GM19328 (cell line): ENCODE results near the gene MRPS18A.

ENCODE experiments used
- ATAC-seq: cut with Tn5 transposase; IDR thresholded peaks from one replicate; pipeline ENCODE4 v1.9.1; 2021; ENCODE audit warnings: mild to moderate bottlenecking, moderate library complexity; ENCODE audit not compliant: unreplicated experiment

The MRPS18A gene

DNA sequence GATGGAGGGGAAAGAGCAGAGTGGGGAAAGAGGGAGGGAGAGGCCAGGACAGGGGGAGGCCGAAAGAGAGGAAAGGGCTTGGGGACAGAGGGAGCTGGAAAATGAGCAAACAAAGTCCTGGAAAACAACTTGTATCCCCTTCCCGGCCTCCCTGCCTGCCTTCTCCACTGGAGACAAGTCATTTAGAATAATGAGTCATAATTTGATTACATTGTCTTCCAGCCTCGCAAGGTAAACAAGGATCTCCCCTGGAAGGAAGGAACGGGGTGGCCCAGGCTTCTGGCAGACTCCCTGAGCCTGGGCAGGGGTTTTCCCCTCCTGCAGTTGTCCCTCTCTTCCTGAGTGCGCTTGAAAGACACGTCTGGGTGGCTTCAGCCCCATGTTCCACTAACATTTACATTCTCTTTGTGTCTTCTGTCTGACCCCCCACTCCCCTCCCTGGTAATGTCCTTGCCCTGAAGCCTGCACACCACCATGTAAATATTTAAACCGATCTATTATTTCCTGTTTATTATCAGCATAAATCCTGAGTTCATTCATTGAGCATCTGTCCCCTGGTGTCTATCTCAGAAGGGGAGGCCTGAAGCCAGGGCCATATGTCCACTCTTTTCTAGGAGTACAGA lies 12.1 kb upstream of the MRPS18A start:
- no peak for ATAC-seq

DNA sequence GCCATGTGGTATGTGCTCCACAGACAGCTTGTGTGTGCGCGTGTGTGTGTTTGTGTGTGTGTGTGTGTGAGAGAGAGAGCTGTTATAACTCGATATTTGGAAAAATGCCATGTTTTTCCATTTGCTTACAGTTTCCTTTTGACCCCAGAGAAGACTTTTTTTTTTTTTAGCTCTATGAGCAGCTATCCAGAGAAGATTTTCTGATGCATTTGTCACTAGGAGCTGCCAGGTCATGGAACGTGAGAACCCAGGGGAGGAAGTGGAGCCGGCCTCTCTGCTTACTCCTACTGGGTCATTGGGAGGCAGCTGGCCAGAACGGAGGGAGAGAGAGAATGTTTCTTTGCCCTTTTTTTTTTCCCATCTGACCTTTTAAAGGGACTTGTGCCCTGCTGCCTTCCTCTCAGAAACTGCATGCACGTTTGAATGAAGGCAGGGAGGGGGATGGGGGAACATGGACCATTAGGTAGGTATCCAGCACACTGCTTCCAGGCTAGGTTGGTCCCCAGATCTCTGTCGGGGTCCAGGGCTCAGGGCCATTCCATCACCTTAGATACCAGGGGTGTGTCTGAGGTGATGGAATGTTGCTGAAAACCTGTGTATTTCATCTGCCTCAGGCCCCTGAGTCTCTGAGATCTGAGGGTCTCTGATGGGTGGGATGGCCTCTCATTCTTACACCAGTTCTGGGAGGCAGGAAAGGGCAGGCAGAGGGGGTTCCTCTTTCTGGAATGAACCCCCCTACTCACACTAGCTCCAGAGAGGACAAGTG lies 11.2 kb upstream of the MRPS18A start:
- ATAC-seq: no peak

DNA sequence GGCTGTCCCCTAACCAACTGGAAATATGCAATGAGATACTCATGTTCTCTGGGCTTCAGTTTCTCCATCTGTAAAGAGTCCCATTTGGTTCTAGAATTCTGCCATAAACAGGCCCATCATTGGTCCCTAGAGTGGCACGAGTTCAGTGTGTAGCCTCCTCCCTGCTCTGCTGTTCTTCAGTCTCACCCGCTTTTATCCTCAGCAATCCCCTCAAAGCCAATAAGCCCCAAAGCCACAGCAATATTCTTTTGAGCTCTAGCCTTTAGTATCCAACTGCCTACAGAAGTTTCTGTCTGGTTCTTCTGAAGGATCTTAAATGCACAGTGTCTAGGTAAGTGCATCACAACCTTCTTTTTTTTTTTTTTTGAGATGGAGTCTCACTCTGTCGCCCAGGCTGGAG lies 9.8 kb upstream of the MRPS18A start:
- ATAC-seq: no peak

- ATAC-seq: no peak
Observed at GRCh38 chr6:43695967-43696291, 8.3 kb upstream of the MRPS18A start.

- ATAC-seq: no peak
Observed at GRCh38 chr6:43695215-43695966, 7.8 kb upstream of the MRPS18A start.

GRCh38 chr6:43689421-43689820 lies 1.8 kb upstream of the MRPS18A start:
- ATAC-seq: no peak

DNA sequence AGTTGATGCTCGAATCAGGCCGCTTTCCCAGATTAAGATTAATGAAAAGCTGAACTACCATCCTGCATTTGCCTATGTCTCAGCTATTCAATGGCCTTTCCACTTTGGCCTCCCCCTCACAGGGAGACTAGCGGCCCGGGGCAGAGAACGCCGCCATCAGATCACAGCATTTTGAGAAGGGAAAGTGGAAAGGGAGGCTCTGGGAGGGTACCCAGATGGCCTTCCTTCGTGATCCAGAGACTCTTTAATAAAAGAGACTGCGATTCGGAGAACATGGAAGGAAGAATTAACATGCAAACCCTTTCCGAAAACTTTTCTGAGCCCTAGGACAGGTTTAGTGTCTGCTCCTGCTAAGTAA lies 533 bp downstream of the MRPS18A start:
- no peak for ATAC-seq

DNA sequence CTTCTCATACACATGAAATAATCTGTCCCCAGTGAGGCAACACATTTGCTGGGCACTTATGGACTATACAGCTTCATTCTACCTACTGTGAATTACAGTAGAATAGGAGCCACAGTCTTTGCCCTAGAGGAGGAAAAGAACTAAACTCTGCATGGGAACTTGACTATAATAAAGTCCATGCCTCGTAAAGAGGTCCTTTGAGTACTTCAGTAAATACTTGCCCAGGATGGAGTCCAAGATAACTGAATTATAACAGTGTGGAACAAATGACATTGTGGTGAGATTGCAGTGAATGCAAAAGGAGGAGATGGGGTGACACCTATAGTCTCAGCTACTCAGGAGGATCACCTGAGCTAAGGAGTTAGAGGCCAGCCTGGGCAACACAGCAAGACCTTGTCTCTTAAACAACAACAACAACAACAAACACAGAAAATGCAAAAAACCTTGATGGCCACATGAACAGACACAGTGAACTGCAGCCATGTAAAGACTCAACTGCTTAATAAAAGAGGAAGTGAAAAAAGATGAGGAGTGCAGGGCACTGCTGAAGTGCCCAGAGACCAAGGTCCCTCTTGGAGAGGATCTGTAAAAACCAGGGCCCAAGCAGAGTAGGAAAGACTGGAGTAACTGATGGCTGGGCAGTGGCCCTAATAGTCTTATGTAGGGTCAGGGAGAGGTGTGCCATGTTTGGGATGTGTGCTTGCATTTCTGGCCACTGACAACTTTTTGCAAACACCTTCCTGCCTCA lies 3.7 kb downstream of the MRPS18A start:
- no peak for ATAC-seq

DNA sequence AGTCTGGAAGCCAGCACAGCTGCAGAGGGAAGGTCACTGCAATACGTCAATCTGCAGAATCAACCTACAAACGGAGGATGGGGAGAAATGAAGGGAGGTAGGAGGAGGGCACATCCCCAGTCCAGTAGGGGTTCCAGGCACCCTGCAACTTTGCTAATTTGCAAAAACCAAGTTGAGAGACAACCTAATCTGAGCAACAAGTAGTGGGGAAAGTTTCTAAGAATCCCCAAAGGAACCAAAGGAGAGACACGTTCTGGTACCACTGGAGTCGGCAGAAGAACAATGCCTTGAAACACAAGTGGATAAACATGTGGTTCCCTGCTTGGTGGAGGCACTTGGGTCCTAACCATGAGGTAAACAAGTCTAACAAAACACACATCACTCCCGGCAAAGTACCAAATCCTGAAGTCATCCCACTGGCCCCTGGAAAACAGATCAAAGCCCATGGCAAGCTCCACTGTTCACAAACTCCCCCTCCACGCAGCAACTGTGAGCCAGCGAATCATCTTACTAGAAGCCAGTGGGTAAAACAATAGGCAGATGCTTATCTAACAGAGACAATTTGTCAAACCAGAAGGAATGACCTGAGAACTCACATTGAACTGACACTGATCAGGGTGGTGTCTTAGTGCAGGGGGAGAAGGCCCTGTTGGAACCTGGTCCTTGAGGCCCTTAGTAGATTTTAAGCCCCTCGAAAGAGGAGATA lies 4.7 kb downstream of the MRPS18A start:
- ATAC-seq: no peak

DNA sequence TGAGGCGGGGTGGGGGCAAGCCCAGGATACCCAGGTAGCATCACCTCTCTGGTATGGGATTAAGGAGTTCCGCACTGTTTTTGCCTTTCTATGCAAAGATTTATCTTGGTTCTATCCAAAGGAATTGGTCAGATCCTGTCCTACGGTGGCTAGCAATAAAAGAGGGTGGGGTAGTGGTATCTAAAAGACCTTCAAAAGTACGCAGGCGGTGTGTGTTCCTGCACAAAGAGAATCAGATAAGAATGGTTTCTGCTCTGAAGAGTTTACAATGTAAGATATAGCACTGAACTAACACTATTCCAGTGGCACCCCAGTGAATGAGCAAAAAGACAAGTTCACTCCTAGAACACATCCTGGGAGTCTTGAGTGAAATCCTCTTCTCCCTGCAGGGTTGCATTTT lies 6.3 kb downstream of the MRPS18A start:
- no peak for ATAC-seq

DNA sequence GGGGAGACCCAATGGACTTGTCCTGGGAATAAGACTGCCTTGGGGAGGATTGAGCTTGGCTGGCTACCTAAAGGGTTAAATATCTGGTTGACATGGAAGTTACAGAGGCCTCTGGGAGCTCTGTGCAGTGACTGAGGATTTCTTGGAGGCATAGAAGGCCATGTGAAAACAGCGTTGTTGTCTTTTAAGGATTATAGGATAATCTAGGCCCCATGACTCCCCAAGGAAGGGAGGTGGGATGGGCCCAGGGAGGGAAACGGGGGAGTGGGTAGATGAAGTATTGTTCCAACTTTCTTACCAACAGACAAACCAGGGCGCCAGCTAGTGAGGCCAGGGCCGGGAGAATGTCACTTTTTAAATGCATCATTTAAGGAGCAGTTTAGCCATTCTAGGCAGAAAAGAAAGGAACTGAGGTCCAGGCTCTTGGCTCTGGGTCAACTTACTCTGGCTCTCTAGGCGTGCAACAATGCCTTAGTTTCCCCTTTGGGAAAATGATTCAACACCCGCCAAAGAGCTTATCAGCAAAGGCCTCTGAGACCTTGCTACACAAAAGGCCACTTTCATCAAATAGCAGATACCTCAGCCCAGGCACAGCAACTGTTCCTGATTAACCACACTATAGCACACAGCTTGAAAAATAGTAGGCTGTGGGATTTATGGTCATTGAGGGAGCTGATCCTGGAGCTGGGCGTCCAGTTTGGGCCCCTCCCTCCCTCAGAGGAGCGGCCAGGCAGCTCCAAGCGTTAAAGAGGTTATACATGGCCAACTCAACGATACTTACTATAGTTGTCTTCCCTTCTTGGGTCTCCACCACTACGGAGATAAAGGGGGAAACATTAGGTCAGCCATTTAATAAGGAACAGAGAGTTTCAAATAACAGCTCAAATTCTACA lies 7.0 kb downstream of the MRPS18A start:
- no peak for ATAC-seq

GRCh38 chr6:43679057-43679456 lies 8.5 kb downstream of the MRPS18A start:
- ATAC-seq: no peak

GRCh38 chr6:43678341-43678740 lies 9.2 kb downstream of the MRPS18A start:
- no peak for ATAC-seq

GRCh38 chr6:43677759-43678158 lies 9.8 kb downstream of the MRPS18A start:
- no peak for ATAC-seq

DNA sequence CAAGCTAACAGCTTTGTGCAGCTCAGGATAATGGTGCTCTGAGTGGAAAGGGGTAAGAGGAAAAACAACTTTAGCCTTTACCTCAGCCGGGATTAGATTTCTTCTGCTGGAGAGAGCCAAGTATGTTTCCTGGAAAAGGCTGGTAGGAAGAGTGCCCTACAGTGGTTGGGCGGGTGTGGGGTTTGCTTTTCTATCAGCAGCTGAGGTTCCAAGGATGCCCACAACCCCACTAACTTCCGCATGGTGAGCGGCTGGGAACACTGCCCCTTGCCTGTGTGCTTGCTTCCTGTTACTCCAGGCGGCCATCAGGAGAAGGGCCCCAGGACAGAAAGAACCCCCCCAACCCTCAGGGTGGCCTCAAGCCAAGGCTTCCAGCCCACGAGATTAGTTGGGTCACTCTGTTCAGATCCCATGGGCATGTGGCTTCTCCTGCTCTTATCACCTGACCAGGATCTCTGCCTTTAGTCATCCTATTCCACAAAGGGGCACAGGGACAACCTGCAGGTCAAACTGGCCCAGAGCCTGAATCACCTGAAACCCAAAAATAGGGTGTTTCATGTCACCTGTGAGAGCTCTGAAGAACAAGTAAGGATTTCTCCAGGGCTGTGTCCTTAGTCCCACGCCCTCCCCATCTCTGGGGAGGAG lies 10.5 kb downstream of the MRPS18A start:
- ATAC-seq: no peak

- no peak for ATAC-seq
Observed at GRCh38 chr6:43674921-43675320, 12.7 kb downstream of the MRPS18A start.

DNA sequence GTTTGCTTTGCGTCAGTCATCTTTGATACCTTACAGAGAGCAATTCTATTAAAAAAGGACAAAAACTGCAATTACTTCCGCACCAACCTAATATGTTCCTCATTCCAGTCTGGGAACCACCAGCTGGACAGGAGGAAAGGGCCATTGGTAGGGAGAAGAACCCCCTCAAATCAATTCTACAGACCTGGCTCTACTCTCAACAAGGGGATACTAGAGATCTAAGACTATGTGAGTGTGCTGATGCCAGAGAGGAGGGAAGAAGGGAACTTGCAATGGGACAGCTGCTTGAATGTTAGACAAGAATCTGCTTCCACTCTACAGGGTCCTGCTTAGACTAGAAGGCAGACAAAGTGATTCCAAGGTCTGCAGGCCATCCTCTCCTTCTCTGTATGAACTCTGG lies 13.3 kb downstream of the MRPS18A start:
- ATAC-seq: no peak

DNA sequence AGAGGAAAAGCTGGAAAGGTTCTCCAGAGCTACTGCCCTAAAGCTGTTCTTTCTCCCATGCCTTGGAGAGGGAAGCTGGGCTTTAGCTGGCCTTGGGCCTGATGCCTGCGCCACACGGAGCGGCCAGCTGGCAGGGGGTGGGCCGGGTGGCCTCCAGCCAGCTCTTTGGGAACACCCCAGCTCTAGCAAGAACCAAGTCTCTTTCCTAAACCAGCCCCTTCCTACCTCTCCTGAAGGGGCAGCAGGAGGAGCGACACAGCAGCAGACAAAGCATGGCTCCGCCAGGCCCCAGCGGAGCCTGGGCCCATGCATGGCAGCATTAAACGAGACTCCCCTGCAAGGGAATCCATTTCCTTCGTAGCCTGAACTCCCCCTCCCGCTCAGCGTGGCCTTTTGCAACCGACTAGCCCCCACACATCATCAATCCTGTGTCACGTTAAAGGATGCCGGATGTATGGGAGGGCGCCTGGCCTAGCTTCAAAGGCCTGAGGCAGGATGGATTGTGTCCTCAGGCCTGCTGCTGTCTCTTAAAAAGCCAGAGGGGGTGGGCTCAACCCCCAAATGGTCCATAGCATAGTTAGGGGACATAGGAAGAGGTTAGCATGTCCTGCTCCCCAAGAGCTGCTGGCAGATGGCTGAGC lies 14.0 kb downstream of the MRPS18A start:
- no peak for ATAC-seq
